ENCODE measurements around the gene B3GAT1. TPM values are rescaled to one million over a fixed set of nuclear protein-coding genes. Genes with fewer than 3 reads are reported as not detected.

The B3GAT1 gene
- total RNA-seq, 4 donors from 2014 or later: 0.40 to 0.76 TPM; not detected in 2

- Histone ChIP-seq H3K9me3 (no peaks in the 10 kb centered on the region), H3K27ac (no peak overlapping the region), H3K36me3 (no peaks in the 10 kb centered on the region), H3K4me1 (no peaks in the 10 kb centered on the region), H3K4me3 (no peak overlapping the region), H3K27me3 (no peaks in the 10 kb centered on the region)
- no peak for TF ChIP-seq CTCF (IDR thresholded peaks at IDR 0.05)
- TF ChIP-seq POLR2A (IDR thresholded peaks at IDR 0.05): no peak
- intact Hi-C loops (cut with DNase I; ENCODE audit: low total_unique reads): no loop called here
- no peak for DNase-seq
These were observed 29.2 kb downstream of the B3GAT1 start for GRCh38 chr11:134382830-134383229.

- Histone ChIP-seq H3K27me3 (no peaks in the 10 kb centered on the region), H3K27ac (no peak overlapping the region), H3K36me3 (no peaks in the 10 kb centered on the region), H3K4me1 (no peaks in the 10 kb centered on the region), H3K9me3 (no peaks in the 10 kb centered on the region), H3K4me3 (no peak overlapping the region)
- TF ChIP-seq POLR2A (IDR thresholded peaks at IDR 0.05) (no peak), CTCF (IDR thresholded peaks at IDR 0.05) (no peak)
- intact Hi-C loops (cut with DNase I; ENCODE audit: low total_unique reads): no loop called here
- DNase-seq: no peak
These were observed 29.8 kb downstream of the B3GAT1 start for GRCh38 chr11:134382257-134382656.

GRCh38 chr11:134380785-134381184 lies 31.3 kb downstream of the B3GAT1 start:
- intact Hi-C loops (cut with DNase I; ENCODE audit: low total_unique reads): no loop called here
- H3K27me3 ChIP-seq: no peaks in the 10 kb centered on the region

GRCh38 chr11:134380229-134380628 lies 31.8 kb downstream of the B3GAT1 start:
- Histone ChIP-seq H3K27ac (no peak overlapping the region), H3K4me1 (no peaks in the 10 kb centered on the region), H3K27me3 (no peaks in the 10 kb centered on the region), H3K9me3 (no peaks in the 10 kb centered on the region), H3K36me3 (no peaks in the 10 kb centered on the region), H3K4me3 (no peak overlapping the region)
- TF ChIP-seq POLR2A (IDR thresholded peaks at IDR 0.05) (no peak), CTCF (IDR thresholded peaks at IDR 0.05) (no peak)
- DNase-seq: no peak
- intact Hi-C loops (cut with DNase I; ENCODE audit: low total_unique reads): no loop called here

More at GRCh38 chr11:134380785-134381184, 31.3 kb downstream of the B3GAT1 start:
- Histone ChIP-seq H3K9me3 (no peaks in the 10 kb centered on the region), H3K27ac (no peak overlapping the region), H3K36me3 (no peaks in the 10 kb centered on the region), H3K4me1 (no peaks in the 10 kb centered on the region), H3K4me3 (no peak overlapping the region)
- TF ChIP-seq CTCF (IDR thresholded peaks at IDR 0.05): no peak
- no peak for TF ChIP-seq POLR2A (IDR thresholded peaks at IDR 0.05)
- DNase-seq: no peak

GRCh38 chr11:134379241-134379640 lies 32.8 kb downstream of the B3GAT1 start:
- no peaks in the 10 kb centered on the region for H3K27me3 ChIP-seq
- H3K4me1 ChIP-seq: no peaks in the 10 kb centered on the region
- no peak for DNase-seq
- no peaks in the 10 kb centered on the region for H3K9me3 ChIP-seq
- no peaks in the 10 kb centered on the region for H3K36me3 ChIP-seq
- intact Hi-C loops (cut with DNase I; ENCODE audit: low total_unique reads): no loop called here
- no peak overlapping the region for H3K4me3 ChIP-seq
- no peak for TF ChIP-seq CTCF (IDR thresholded peaks at IDR 0.05)
- TF ChIP-seq POLR2A (IDR thresholded peaks at IDR 0.05): no peak
- no peak overlapping the region for H3K27ac ChIP-seq
